ENCODE measurements around the gene PTCD1.

DNA sequence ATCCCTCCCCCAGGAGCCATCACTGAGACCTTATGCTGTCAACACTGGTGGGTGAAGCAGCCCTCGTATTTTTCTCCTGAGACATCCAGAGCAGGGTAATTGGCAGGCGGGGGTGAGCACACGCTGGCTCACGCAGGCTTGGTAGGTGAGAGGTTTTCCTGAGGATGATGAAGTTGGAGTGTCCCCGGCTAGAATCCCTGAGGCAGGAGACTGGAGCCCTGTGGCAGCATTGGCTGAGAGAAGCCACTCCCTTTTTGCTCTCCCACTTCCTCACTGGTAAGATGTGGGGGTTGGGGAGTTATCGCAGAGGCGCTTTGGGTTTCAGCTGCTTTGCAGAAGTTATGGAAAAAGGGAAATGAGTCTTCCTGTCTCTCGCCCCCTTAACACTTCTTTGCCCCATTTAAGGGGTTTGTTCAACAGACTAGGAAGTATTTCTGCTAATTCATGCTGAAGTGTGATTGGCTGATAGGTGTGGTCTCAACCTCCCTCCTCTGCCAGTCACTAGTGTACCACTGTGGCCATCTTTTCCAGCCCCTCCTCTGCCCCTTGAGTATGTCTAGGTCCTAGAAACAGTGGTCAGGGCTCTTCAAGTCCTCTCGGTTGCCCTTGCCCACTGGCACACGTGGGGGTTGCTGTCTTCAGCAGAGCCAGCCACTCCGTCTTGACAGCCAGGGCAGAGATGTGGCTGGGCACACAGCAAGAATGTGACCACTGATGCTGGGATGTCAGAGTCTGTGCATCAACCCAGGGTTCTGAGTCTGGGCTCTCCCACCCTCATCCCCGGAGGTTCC, 58.4 kb downstream of the PTCD1 start:
- TF ChIP-seq EZH2 (IDR thresholded peaks at IDR 0.05) (no peak), POLR2AphosphoS5 (IDR thresholded peaks at IDR 0.05; ENCODE audit: borderline replicate concordance, low read depth, low read length) (no peak)

Measured in SK-N-MC (cell line).